MM.1S (cell line): ENCODE measurements around the gene RBM28.

Experiments used
- CTCF ChIP-seq: fragments of 300-600 bp; sonication (generic); IDR thresholded peaks from 2 replicates; pipeline ENCODE4 v1.5.1; 2016; ENCODE audit warnings: antibody characterized with exemption, low read length, mixed read lengths
- EZH2 ChIP-seq: fragments of 300-600 bp; sonication (generic); optimal IDR thresholded peaks from 2 replicates; pipeline ENCODE3; 2017; ENCODE audit warnings: low read depth, mild to moderate bottlenecking, antibody characterized with exemption, low read length, mixed read lengths

GRCh38 chr7:128352636-128353035 is 8.9 kb upstream of the RBM28 start:
- no peak for TF ChIP-seq EZH2
- no peak for TF ChIP-seq CTCF
